AG04449 (cell line): Measurements from ENCODE around the gene VPS54.

Experiments used
- CTCF ChIA-PET: fragments of 350-600 bp; formaldehyde crosslinking; extraction: SDS; loops from one replicate; lab custom pipeline; 2021; ENCODE audit warnings: antibody characterized with exemption; lab: Yijun Ruan, JAX
- POLR2A ChIA-PET: fragments of 400-600, 350-600 bp; formaldehyde crosslinking; extraction: SDS; loops from one replicate; lab custom pipeline; 2020; ENCODE audit warnings: antibody characterized with exemption, inconsistent platforms; lab: Yijun Ruan, JAX
- DNase-seq: peaks from one replicate; pipeline ENCODE4 v3.0.0-alpha.2; 2010; ENCODE audit warnings: low read depth, low spot score
- H3K4me3 ChIP-seq: 2 replicates; pipeline ENCODE4 v1.5.1; 2011; ENCODE audit warnings: low read depth, mild to moderate bottlenecking, control low read depth, low read length
- CTCF ChIP-seq: IDR thresholded peaks from one replicate; pipeline ENCODE4 v1.5.1; 2011; ENCODE audit warnings: mild to moderate bottlenecking, moderate library complexity, low read length, control low read depth, inconsistent platforms; ENCODE audit not compliant: insufficient read depth; ENCODE audit errors: missing control alignments

The VPS54 gene

DNA sequence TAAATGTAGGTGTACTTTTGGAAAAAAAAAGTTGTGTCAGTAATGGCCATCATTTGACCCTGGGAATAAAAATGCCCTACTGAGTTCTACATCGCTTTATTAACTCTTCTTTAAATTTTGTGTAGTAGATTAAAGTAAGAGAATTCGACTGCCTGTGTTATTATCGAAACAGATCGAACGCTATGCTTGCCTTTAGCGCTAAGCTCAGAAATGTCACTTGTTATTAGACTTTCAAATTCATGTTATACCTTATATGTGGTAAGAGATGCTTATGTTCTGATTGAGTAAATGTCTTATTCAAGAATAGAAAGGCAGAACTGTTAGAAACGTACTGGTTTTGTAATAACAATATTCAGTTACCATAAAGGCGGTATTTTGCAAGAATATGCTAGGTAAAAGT is 176.1 kb downstream of the VPS54 start:
- H3K4me3 ChIP-seq, result peak overlapping the region; percentile 83
- POLR2A ChIA-PET, result interaction anchor here (0.6 to 3.3 kb wide), 6 partner anchors 12 to 255 kb away, joined by 3 to 34 read pairs (median 8); partner anchors contain the start of genes MDH1 and WDPCP
- CTCF ChIA-PET, result interaction anchor here (1.0 to 3.0 kb wide), 3 partner anchors 18 to 157 kb away, joined by 3 to 23 read pairs (median 12); no protein-coding TSS in a partner anchor
- TF ChIP-seq CTCF, result no peak
- no peak for DNase-seq

GRCh38 chr2:63842149-63843061 is 176.8 kb downstream of the VPS54 start:
- CTCF ChIA-PET, result interaction anchor here (0.8 to 3.0 kb wide), 9 partner anchors 10 to 184 kb away, joined by 3 to 23 read pairs (median 4); no protein-coding TSS in a partner anchor
- no peak for TF ChIP-seq CTCF
- peak overlapping the region; percentile 83 for H3K4me3 ChIP-seq
- POLR2A ChIA-PET, result interaction anchor here (0.6 to 3.3 kb wide), 15 partner anchors 8 to 1082 kb away, joined by 3 to 34 read pairs (median 5); partner anchors contain the start of genes MDH1 and WDPCP
- DNase-seq, result no peak
